ENCODE results near the gene TGM3. TPM values are rescaled to one million over a fixed set of nuclear protein-coding genes. Genes with fewer than 3 reads are reported as not detected.

TGM3 gene
- total and polyA plus RNA-seq, 11 donors, result 0.04 TPM; not detected in 10

GRCh38 chr20:2387580-2387979 lies 91.8 kb downstream of the TGM3 start:
- peaks cover 0 to 21% (median 7%) of the 10 kb centered on the region in 12 donors for H3K9me3 ChIP-seq
- DNase-seq, result no peak
- intact Hi-C loops (cut with DNase I), result no loop called here
- no peak overlapping the region for H3K4me3 ChIP-seq
- H3K27ac ChIP-seq, result no peak overlapping the region
- 85 to 92% (median 89%) methylated on average over 4 of the region's 4 CpGs for WGBS, 4 donors
- no peaks in the 10 kb centered on the region for H3K4me1 ChIP-seq
- H3K27me3 ChIP-seq, result peaks cover 0 to 18% (median 0%) of the 10 kb centered on the region in 9 donors
- ATAC-seq, result no peak
- H3K36me3 ChIP-seq, result no peaks in the 10 kb centered on the region
- TF ChIP-seq POLR2A (IDR thresholded peaks at IDR 0.05), result no peak
- no peak for TF ChIP-seq CTCF (IDR thresholded peaks at IDR 0.05)

Other genes starting within 250 kb of the TGM3 start
- gene STK35, start 194.2 kb upstream of the TGM3 start, total RNA-seq, result 10 to 100 TPM; 10.8 to 23.0 (median 15.0) TPM
- 10 to 100 TPM in 1 of 2 donors, 1 to 10 TPM in 1; 6.0 to 14.3 TPM for gene STK35, start 194.2 kb upstream of the TGM3 start, polyA plus RNA-seq
- not detected for gene TGM6, start 84.9 kb downstream of the TGM3 start, total RNA-seq
- gene TGM6, start 84.9 kb downstream of the TGM3 start, polyA plus RNA-seq, result not detected
- gene SNRPB, start 174.8 kb downstream of the TGM3 start, total RNA-seq, result 100 to 1,000 TPM in 2 of 9 donors, 10 to 100 TPM in 7; 36.8 to 132 (median 75.5) TPM
- gene SNRPB, start 174.8 kb downstream of the TGM3 start, polyA plus RNA-seq, result 100 to 1,000 TPM in 1 of 2 donors, 10 to 100 TPM in 1; 77.4 to 290 TPM
- gene ZNF343, start 212.9 kb downstream of the TGM3 start, total RNA-seq, result 1 to 10 TPM; 4.2 to 8.6 (median 5.4) TPM
- 1 to 10 TPM; 2.6 to 5.6 TPM for gene ZNF343, start 212.9 kb downstream of the TGM3 start, polyA plus RNA-seq
- gene TMC2, start 240.6 kb downstream of the TGM3 start, total RNA-seq, result not detected
- gene TMC2, start 240.6 kb downstream of the TGM3 start, polyA plus RNA-seq, result not detected